ENCODE results near the gene BSG. TPM values are rescaled to one million over a fixed set of nuclear protein-coding genes. Genes with fewer than 3 reads are reported as not detected.

BSG gene
- total and polyA plus RNA-seq, 2 experiments from 2014 or later = 957 to 973 TPM

DNA sequence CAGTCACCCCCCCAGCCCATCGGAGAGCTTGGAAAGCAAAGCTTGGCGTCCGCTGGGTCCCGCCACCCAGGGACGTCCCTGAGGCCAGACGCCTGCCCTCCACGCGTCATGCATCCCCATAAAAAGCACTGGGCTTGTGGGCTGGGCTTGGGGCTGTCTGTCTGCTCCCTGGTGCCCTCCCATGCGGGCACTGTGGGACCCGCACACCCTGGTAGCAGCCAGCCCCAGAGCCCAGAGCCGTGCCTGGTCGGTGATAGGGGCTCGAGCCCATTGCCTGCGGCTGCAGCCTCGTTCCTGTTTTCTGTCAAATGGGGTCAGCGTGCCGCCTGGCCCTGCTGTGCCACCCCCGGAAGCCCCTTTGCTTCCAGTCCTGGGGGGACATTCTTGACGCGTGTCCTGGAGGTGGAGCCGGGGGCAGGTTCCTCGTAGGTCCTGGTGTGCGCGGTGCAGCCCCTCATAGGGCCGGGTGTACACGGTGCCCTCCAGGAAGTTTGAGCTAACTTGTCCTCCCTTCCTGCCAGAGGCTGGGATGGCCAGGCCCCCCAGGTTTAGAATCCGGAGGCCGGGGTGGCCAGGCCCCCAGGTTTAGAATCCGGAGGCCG lies 32.9 kb upstream of the BSG start:
- H4K20me1 ChIP-seq (replicated peaks; ENCODE audit: insufficient read depth) = peaks cover 6% of the 10 kb centered on the region
- TF ChIP-seq, protein P1, sequence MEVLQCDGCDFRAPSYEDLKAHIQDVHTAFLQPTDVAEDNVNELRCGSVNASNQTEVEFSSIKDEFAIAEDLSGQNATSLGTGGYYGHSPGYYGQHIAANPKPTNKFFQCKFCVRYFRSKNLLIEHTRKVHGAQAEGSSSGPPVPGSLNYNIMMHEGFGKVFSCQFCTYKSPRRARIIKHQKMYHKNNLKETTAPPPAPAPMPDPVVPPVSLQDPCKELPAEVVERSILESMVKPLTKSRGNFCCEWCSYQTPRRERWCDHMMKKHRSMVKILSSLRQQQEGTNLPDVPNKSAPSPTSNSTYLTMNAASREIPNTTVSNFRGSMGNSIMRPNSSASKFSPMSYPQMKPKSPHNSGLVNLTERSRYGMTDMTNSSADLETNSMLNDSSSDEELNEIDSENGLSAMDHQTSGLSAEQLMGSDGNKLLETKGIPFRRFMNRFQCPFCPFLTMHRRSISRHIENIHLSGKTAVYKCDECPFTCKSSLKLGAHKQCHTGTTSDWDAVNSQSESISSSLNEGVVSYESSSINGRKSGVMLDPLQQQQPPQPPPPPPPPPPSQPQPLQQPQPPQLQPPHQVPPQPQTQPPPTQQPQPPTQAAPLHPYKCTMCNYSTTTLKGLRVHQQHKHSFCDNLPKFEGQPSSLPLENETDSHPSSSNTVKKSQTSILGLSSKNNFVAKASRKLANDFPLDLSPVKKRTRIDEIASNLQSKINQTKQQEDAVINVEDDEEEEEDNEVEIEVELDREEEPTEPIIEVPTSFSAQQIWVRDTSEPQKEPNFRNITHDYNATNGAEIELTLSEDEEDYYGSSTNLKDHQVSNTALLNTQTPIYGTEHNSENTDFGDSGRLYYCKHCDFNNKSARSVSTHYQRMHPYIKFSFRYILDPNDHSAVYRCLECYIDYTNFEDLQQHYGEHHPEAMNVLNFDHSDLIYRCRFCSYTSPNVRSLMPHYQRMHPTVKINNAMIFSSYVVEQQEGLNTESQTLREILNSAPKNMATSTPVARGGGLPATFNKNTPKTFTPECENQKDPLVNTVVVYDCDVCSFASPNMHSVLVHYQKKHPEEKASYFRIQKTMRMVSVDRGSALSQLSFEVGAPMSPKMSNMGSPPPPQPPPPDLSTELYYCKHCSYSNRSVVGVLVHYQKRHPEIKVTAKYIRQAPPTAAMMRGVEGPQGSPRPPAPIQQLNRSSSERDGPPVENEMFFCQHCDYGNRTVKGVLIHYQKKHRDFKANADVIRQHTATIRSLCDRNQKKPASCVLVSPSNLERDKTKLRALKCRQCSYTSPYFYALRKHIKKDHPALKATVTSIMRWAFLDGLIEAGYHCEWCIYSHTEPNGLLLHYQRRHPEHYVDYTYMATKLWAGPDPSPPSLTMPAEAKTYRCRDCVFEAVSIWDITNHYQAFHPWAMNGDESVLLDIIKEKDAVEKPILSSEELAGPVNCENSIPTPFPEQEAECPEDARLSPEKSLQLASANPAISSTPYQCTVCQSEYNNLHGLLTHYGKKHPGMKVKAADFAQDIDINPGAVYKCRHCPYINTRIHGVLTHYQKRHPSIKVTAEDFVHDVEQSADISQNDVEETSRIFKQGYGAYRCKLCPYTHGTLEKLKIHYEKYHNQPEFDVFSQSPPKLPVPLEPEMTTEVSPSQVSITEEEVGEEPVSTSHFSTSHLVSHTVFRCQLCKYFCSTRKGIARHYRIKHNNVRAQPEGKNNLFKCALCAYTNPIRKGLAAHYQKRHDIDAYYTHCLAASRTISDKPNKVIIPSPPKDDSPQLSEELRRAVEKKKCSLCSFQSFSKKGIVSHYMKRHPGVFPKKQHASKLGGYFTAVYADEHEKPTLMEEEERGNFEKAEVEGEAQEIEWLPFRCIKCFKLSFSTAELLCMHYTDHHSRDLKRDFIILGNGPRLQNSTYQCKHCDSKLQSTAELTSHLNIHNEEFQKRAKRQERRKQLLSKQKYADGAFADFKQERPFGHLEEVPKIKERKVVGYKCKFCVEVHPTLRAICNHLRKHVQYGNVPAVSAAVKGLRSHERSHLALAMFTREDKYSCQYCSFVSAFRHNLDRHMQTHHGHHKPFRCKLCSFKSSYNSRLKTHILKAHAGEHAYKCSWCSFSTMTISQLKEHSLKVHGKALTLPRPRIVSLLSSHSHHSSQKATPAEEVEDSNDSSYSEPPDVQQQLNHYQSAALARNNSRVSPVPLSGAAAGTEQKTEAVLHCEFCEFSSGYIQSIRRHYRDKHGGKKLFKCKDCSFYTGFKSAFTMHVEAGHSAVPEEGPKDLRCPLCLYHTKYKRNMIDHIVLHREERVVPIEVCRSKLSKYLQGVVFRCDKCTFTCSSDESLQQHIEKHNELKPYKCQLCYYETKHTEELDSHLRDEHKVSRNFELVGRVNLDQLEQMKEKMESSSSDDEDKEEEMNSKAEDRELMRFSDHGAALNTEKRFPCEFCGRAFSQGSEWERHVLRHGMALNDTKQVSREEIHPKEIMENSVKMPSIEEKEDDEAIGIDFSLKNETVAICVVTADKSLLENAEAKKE (CRISPR knock-in tag; IDR thresholded peaks at IDR 0.05) = no peak
- TF ChIP-seq EZH2 (IDR thresholded peaks at IDR 0.05; ENCODE audit: low read depth, unreplicated experiment) (no peak), STAT1 (IDR thresholded peaks at IDR 0.05; ENCODE audit: unreplicated experiment) (no peak), JUNB (IDR thresholded peaks at IDR 0.05; ENCODE audit: unreplicated experiment) (no peak), ZNF331 (CRISPR knock-in tag; IDR thresholded peaks at IDR 0.05; ENCODE audit: low read depth) (no peak), CREB1 (CRISPR knock-in tag; IDR thresholded peaks at IDR 0.05; ENCODE audit: low read depth) (no peak), EZH2phosphoT487 (IDR thresholded peaks at IDR 0.05; ENCODE audit: unreplicated experiment) (no peak), ZNF114 (CRISPR knock-in tag; IDR thresholded peaks at IDR 0.05) (no peak), POLR2AphosphoS5 (IDR thresholded peaks at IDR 0.05; ENCODE audit: low read depth) (no peak), NANOG (IDR thresholded peaks at IDR 0.05; ENCODE audit: borderline replicate concordance) (no peak)
- TF ChIP-seq, protein P2, sequence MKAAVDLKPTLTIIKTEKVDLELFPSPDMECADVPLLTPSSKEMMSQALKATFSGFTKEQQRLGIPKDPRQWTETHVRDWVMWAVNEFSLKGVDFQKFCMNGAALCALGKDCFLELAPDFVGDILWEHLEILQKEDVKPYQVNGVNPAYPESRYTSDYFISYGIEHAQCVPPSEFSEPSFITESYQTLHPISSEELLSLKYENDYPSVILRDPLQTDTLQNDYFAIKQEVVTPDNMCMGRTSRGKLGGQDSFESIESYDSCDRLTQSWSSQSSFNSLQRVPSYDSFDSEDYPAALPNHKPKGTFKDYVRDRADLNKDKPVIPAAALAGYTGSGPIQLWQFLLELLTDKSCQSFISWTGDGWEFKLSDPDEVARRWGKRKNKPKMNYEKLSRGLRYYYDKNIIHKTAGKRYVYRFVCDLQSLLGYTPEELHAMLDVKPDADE (IDR thresholded peaks at IDR 0.05) = no peak
- TF ChIP-seq, protein P3, sequence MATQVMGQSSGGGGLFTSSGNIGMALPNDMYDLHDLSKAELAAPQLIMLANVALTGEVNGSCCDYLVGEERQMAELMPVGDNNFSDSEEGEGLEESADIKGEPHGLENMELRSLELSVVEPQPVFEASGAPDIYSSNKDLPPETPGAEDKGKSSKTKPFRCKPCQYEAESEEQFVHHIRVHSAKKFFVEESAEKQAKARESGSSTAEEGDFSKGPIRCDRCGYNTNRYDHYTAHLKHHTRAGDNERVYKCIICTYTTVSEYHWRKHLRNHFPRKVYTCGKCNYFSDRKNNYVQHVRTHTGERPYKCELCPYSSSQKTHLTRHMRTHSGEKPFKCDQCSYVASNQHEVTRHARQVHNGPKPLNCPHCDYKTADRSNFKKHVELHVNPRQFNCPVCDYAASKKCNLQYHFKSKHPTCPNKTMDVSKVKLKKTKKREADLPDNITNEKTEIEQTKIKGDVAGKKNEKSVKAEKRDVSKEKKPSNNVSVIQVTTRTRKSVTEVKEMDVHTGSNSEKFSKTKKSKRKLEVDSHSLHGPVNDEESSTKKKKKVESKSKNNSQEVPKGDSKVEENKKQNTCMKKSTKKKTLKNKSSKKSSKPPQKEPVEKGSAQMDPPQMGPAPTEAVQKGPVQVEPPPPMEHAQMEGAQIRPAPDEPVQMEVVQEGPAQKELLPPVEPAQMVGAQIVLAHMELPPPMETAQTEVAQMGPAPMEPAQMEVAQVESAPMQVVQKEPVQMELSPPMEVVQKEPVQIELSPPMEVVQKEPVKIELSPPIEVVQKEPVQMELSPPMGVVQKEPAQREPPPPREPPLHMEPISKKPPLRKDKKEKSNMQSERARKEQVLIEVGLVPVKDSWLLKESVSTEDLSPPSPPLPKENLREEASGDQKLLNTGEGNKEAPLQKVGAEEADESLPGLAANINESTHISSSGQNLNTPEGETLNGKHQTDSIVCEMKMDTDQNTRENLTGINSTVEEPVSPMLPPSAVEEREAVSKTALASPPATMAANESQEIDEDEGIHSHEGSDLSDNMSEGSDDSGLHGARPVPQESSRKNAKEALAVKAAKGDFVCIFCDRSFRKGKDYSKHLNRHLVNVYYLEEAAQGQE (IDR thresholded peaks at IDR 0.05; ENCODE audit: unreplicated experiment) = no peak
- TF ChIP-seq, protein P4, sequence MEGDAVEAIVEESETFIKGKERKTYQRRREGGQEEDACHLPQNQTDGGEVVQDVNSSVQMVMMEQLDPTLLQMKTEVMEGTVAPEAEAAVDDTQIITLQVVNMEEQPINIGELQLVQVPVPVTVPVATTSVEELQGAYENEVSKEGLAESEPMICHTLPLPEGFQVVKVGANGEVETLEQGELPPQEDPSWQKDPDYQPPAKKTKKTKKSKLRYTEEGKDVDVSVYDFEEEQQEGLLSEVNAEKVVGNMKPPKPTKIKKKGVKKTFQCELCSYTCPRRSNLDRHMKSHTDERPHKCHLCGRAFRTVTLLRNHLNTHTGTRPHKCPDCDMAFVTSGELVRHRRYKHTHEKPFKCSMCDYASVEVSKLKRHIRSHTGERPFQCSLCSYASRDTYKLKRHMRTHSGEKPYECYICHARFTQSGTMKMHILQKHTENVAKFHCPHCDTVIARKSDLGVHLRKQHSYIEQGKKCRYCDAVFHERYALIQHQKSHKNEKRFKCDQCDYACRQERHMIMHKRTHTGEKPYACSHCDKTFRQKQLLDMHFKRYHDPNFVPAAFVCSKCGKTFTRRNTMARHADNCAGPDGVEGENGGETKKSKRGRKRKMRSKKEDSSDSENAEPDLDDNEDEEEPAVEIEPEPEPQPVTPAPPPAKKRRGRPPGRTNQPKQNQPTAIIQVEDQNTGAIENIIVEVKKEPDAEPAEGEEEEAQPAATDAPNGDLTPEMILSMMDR (conservative IDR thresholded peaks at IDR 0.05; ENCODE audit: low read depth in 2 of 2) = no peak
- no peaks in the 10 kb centered on the region for H3K27me3 ChIP-seq (ENCODE audit: insufficient read depth)
- Mint-ChIP-seq H3K9me3 (no peaks in the 10 kb centered on the region; the same call in 2 of the 3 replicates), H3K4me1 (no peaks in the 10 kb centered on the region), H3K36me3 (ENCODE audit: low read depth) (peaks cover 25% of the 10 kb centered on the region), H3K27ac (no peak overlapping the region), H3K27me3 (ENCODE audit: insufficient read depth, low read depth, poor library complexity) (peaks cover 1% of the 10 kb centered on the region), H3K4me3 (no peak overlapping the region)
- DNase-seq (ENCODE audit: low spot score) (no peak), ATAC-seq (no peak)
- no peak overlapping the region for H2AFZ ChIP-seq
- no peak overlapping the region for H3K4me3 ChIP-seq
- no peak overlapping the region for H3K27ac ChIP-seq (ENCODE audit: low read depth)
- H3F3A ChIP-seq (replicated peaks; ENCODE audit: low read depth) = 0 out of 2 replicates have a peak, but pooled peaks cover 9% of the 10 kb centered on the region
- no peak overlapping the region for H3K4me2 ChIP-seq
- H3K36me3 ChIP-seq (ENCODE audit: insufficient read depth) = no peaks in the 10 kb centered on the region; the same call in 1 of the 2 replicates
- H3K79me2 ChIP-seq (replicated peaks; ENCODE audit: insufficient read depth) = peaks cover 6% of the 10 kb centered on the region; the same call in 1 of the 2 replicates
- no peaks in the 10 kb centered on the region for H3K9me2 ChIP-seq (ENCODE audit: insufficient read depth)
- H3K4me1 ChIP-seq (ENCODE audit: insufficient read depth) = no peaks in the 10 kb centered on the region
